Endothelial cell of umbilical vein (primary cell): ENCODE data around the gene LMO7. TPM values are rescaled to one million over a fixed set of nuclear protein-coding genes. Genes with fewer than 3 reads are reported as not detected.

Source experiments
- BruUV-seq: library from RNA; stranded (reverse); fragments of 400-500 nt; replicated peaks from 2 replicates; lab custom pipeline; 2021; lab: Mats Ljungman, UMichigan
- CTCF ChIA-PET: fragments of 300-600, 350-600 bp; sonication (Branson Sonifier 250); formaldehyde crosslinking; loops from one replicate; lab custom pipeline; 2021; ENCODE audit warnings: antibody characterized with exemption, inconsistent platforms; lab: Charles Lee
- POLR2A ChIA-PET: fragments of 300-600, 350-600 bp; sonication (Branson Sonifier 250); formaldehyde crosslinking; loops from one replicate; lab custom pipeline; 2021; ENCODE audit warnings: antibody characterized with exemption, inconsistent platforms; lab: Charles Lee
- DNase-seq: peaks from one replicate; pipeline ENCODE4 v3.0.0-alpha.2; 2011; ENCODE audit warnings: low read depth, low spot score
- FAIRE-seq: peaks from 2 replicates; lab custom pipeline; 2011; peaks lifted over from hg19 to GRCh38; lab: Jason Lieb, UNC
- H2AFZ ChIP-seq: 2 replicates; pipeline ENCODE4 v1.6.0; 2012; ENCODE audit warnings: low read depth, low read length, control low read depth, inconsistent platforms
- H3K27ac ChIP-seq: 2 replicates; pipeline ENCODE4 v1.5.1; 2011; ENCODE audit warnings: low read depth, mild to moderate bottlenecking, control low read depth, low read length, moderate library complexity; ENCODE audit not compliant: insufficient read depth
- H3K27me3 ChIP-seq, 2 experiments: 2 replicates each; pipeline versions ENCODE4 v1.6.0 to v1.6.1; 2011; ENCODE audit warnings: low read length in 2 of 2, mixed read lengths in 1 of 2; ENCODE audit not compliant: control insufficient read depth in 2 of 2, insufficient read depth in 2 of 2
- H3K36me3 ChIP-seq, 2 experiments: 2 replicates in 1 of 2; 3 replicates in 1 of 2; pipeline ENCODE4 v1.5.1; 2011; ENCODE audit warnings: low read length in 2 of 2, mild to moderate bottlenecking in 1 of 2, moderate library complexity in 1 of 2; ENCODE audit not compliant: control insufficient read depth in 2 of 2, insufficient read depth in 2 of 2; ENCODE audit errors: extremely low read depth in 1 of 2
- H3K4me1 ChIP-seq: 3 replicates; pipeline ENCODE4 v1.5.1; 2011; ENCODE audit warnings: mild to moderate bottlenecking, low read length; ENCODE audit not compliant: control insufficient read depth, insufficient read depth; ENCODE audit errors: extremely low read depth
- H3K4me2 ChIP-seq: 2 replicates; pipeline ENCODE4 v1.6.1; 2011; ENCODE audit warnings: low read length, control low read depth, mixed read lengths; ENCODE audit not compliant: insufficient read depth
- H3K4me3 ChIP-seq, 3 experiments: fragments of 200-600 bp in 1 of 3; sonication (generic), shearing (Covaris generic) in 1 of 3; replicated peaks in 1 of 3; 2 replicates each; pipeline ENCODE4 v1.5.1; 2011 to 2016; ENCODE audit warnings: control low read depth in 3 of 3, low read length in 3 of 3, mild to moderate bottlenecking in 2 of 3, inconsistent platforms in 1 of 3, low read depth in 1 of 3, moderate library complexity in 1 of 3; ENCODE audit not compliant: insufficient read depth in 1 of 3
- H3K79me2 ChIP-seq: 2 replicates; pipeline ENCODE4 v1.6.0; 2012; ENCODE audit warnings: low read length, inconsistent platforms; ENCODE audit not compliant: control insufficient read depth, insufficient read depth
- H3K9ac ChIP-seq: replicated peaks from 2 replicates; pipeline ENCODE3; 2011; ENCODE audit warnings: low read length, control low read depth; ENCODE audit not compliant: insufficient read depth; ENCODE audit errors: extremely low read depth
- H3K9me1 ChIP-seq: replicated peaks from 3 replicates; pipeline ENCODE4 v1.6.0; 2011; ENCODE audit warnings: mild to moderate bottlenecking, low read length; ENCODE audit not compliant: control insufficient read depth, insufficient read depth; ENCODE audit errors: extremely low read depth
- H3K9me3 ChIP-seq: replicated peaks from 2 replicates; pipeline ENCODE4 v1.5.1; 2012; ENCODE audit warnings: low read length, inconsistent platforms; ENCODE audit not compliant: control insufficient read depth, insufficient read depth
- H4K20me1 ChIP-seq: replicated peaks from 2 replicates; pipeline ENCODE3; 2011; ENCODE audit warnings: mild to moderate bottlenecking, low read length; ENCODE audit not compliant: control insufficient read depth, insufficient read depth; ENCODE audit errors: extremely low read depth
- EZH2 ChIP-seq: IDR thresholded peaks from 2 replicates; pipeline ENCODE4 v1.6.1; 2012; ENCODE audit warnings: borderline replicate concordance, low read depth, mild to moderate bottlenecking, moderate library complexity, low read length, inconsistent platforms; ENCODE audit not compliant: severe bottlenecking
- FOS ChIP-seq: IDR thresholded peaks from 2 replicates; pipeline ENCODE4 v1.6.1; 2011; ENCODE audit warnings: mild to moderate bottlenecking, low read length, moderate library complexity, borderline replicate concordance; ENCODE audit not compliant: insufficient read depth
- GATA2 ChIP-seq: IDR thresholded peaks from 2 replicates; pipeline ENCODE4 v1.7.0; 2011; ENCODE audit warnings: low read depth, mild to moderate bottlenecking, moderate library complexity, mixed read lengths, low read length; ENCODE audit not compliant: insufficient read length, insufficient read depth
- JUN ChIP-seq: IDR thresholded peaks from 2 replicates; pipeline ENCODE4 v1.6.1; 2011; ENCODE audit warnings: borderline replicate concordance, low read depth; ENCODE audit not compliant: insufficient read length, insufficient read depth
- MYC ChIP-seq: IDR thresholded peaks from one replicate; pipeline ENCODE4 v1.6.1; 2011; ENCODE audit warnings: mild to moderate bottlenecking, low read depth, low read length
- POLR2A ChIP-seq: IDR thresholded peaks from 2 replicates; pipeline ENCODE4 v1.6.1; 2012; ENCODE audit warnings: low read depth, mild to moderate bottlenecking, control low read depth, low read length
- POLR2AphosphoS5 ChIP-seq: IDR thresholded peaks from 2 replicates; pipeline ENCODE4 v1.6.1; 2012; ENCODE audit warnings: low read depth, mild to moderate bottlenecking, control low read depth, low read length, moderate library complexity; ENCODE audit not compliant: insufficient read depth
- dilution Hi-C: fragments of 300-500 bp; cut with MboI; formaldehyde crosslinking; loops from one replicate; pipeline ENCODE4 v1.15.0; 2019; ENCODE audit warnings: low sequenced_read_pairs; ENCODE audit not compliant: extremely low pct_ligation_motif_present
- intact Hi-C: fragments of 100-400 bp; cut with micrococcal nuclease; formaldehyde crosslinking; loops from one replicate; pipeline ENCODE4 v1.10.0; 2022
- polyA plus RNA-seq, 4 experiments: library from polyadenylated mRNA; depleted of rRNA in 3 of 4; stranded (reverse) in 3 of 4; unstranded in 1 of 4; fragments of >200 nt; gene quantifications; 2 replicates each; pipeline versions ENCODE4 v1.2.1 to v1.2.3, GENCODE V29; 2011 to 2012; ENCODE audit warnings: missing spikeins in 1 of 4
- total RNA-seq: library from RNA; stranded (reverse); gene quantifications from 2 replicates; pipeline ENCODE4 v1.2.3, GENCODE V29; 2021
- TF ChIP-seq, protein P1 (sequence below): IDR thresholded peaks from 2 replicates; pipeline ENCODE4 v1.6.1; 2011; ENCODE audit not compliant: insufficient read depth, insufficient read length
- TF ChIP-seq, protein P2 (sequence below), 2 donors: IDR thresholded peaks; 1 replicate in 1 of 2; 2 replicates in 1 of 2; pipeline ENCODE4 v1.5.1; 2011; ENCODE audit warnings: low read length in 2 of 2, mild to moderate bottlenecking in 2 of 2, moderate library complexity in 2 of 2, control low read depth in 1 of 2, inconsistent platforms in 1 of 2, low read depth in 1 of 2; ENCODE audit not compliant: insufficient read depth in 1 of 2; ENCODE audit errors: extremely low read depth in 1 of 2

The LMO7 gene
- total and polyA plus RNA-seq, 2 donors (not counting 3 experiments of a cell fraction or from before 2014, with no cell fraction given), result 10.5 to 21.1 TPM

DNA sequence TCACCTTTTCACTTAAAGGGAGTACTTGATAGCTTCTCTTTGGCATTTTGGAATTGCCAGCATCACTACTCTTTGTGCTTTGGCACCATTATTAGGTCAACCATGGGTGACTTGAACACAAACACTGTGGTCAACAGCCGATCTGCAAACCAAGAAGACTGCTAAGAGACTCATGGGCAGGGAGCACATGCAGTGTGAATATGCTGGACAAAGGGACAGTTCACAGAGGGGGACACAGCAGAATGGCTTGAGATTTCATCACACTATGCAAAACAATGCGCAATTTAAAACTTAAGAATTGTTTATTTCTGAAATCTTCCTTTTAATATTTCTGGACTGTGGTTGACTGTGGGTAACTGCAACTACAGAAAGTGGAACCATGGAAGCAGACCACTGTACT is 64.4 kb downstream of the LMO7 start:
- POLR2A ChIA-PET, result no interaction called here

More for the DNA sequence above, 64.4 kb downstream of the LMO7 start:
- no peaks in the 10 kb centered on the region for H3K36me3 ChIP-seq
- H3K79me2 ChIP-seq, result no peaks in the 10 kb centered on the region
- TF ChIP-seq POLR2A, result no peak
- TF ChIP-seq POLR2AphosphoS5, result no peak
- TF ChIP-seq MYC, result no peak
- TF ChIP-seq, protein P1, sequence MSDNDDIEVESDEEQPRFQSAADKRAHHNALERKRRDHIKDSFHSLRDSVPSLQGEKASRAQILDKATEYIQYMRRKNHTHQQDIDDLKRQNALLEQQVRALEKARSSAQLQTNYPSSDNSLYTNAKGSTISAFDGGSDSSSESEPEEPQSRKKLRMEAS, result no peak
- no peak for TF ChIP-seq JUN
- TF ChIP-seq, protein P2, sequence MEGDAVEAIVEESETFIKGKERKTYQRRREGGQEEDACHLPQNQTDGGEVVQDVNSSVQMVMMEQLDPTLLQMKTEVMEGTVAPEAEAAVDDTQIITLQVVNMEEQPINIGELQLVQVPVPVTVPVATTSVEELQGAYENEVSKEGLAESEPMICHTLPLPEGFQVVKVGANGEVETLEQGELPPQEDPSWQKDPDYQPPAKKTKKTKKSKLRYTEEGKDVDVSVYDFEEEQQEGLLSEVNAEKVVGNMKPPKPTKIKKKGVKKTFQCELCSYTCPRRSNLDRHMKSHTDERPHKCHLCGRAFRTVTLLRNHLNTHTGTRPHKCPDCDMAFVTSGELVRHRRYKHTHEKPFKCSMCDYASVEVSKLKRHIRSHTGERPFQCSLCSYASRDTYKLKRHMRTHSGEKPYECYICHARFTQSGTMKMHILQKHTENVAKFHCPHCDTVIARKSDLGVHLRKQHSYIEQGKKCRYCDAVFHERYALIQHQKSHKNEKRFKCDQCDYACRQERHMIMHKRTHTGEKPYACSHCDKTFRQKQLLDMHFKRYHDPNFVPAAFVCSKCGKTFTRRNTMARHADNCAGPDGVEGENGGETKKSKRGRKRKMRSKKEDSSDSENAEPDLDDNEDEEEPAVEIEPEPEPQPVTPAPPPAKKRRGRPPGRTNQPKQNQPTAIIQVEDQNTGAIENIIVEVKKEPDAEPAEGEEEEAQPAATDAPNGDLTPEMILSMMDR (IDR thresholded peaks at IDR 0.05; ENCODE audit: extremely low read depth in 1 of 2, insufficient read depth in 1 of 2, low read depth in 1 of 2, low read length in 2 of 2), result no peak
- no peak for TF ChIP-seq EZH2
- TF ChIP-seq FOS, result no peak
- no peak for TF ChIP-seq GATA2
- no peaks in the 10 kb centered on the region for H3K27me3 ChIP-seq
- H3K4me1 ChIP-seq, result peaks cover 12% of the 10 kb centered on the region
- H3K4me3 ChIP-seq, result no peak overlapping the region
- H2AFZ ChIP-seq, result no peak overlapping the region
- FAIRE-seq, result no peak
- no peaks in the 10 kb centered on the region for H3K9me1 ChIP-seq
- dilution Hi-C loops (no loop called here), intact Hi-C loops (no loop called here)
- no peak overlapping the region for H3K9ac ChIP-seq
- CTCF ChIA-PET, result no interaction called here
- DNase-seq, result no peak
- no peaks in the 10 kb centered on the region for H3K9me3 ChIP-seq
- no peak overlapping the region for H3K27ac ChIP-seq
- no peaks in the 10 kb centered on the region for H4K20me1 ChIP-seq
- H3K4me2 ChIP-seq, result no peak overlapping the region
- BruUV-seq, result no TSS peak
